Naive thymus-derived CD4-positive, alpha-beta T cell (primary cell): ENCODE measurements around the gene SMCR8. TPM values are rescaled to one million over a fixed set of nuclear protein-coding genes. Genes with fewer than 3 reads are reported as not detected.

ENCODE experiments used
- ATAC-seq: fragments of 150-1000 bp; cut with Tn5 transposase; 2 replicates; pipeline ENCODE4 v1.10.0; 2021; ENCODE audit warnings: mild to moderate bottlenecking, moderate library complexity
- CTCF ChIA-PET: fragments of 350-600 bp; sonication (Branson Sonifier 250); formaldehyde crosslinking; loops from one replicate; lab custom pipeline; 2021; ENCODE audit warnings: antibody characterized with exemption; lab: Charles Lee
- POLR2A ChIA-PET: fragments of 350-600 bp; sonication (Branson Sonifier 250); formaldehyde crosslinking; loops from one replicate; lab custom pipeline; 2021; ENCODE audit warnings: antibody characterized with exemption, inconsistent platforms; lab: Charles Lee
- DNase-seq, 9 donors: peaks; one replicate each; pipeline versions ENCODE4 v3.0.0 to v3.0.0-alpha.2; 2020 to 2022; ENCODE audit warnings: mixed read lengths in 1 of 9
- H3K27ac ChIP-seq: one replicate; pipeline ENCODE4 v1.7.0; 2013; ENCODE audit warnings: mild to moderate bottlenecking, low read depth, low read length, moderate library complexity
- H3K27me3 ChIP-seq, 2 donors: one replicate each; pipeline ENCODE4 v1.7.0; 2013; ENCODE audit warnings: low read length in 2 of 2, mild to moderate bottlenecking in 2 of 2, moderate library complexity in 2 of 2; ENCODE audit not compliant: control insufficient read depth in 2 of 2, insufficient read depth in 2 of 2
- H3K36me3 ChIP-seq, 3 experiments: 1 replicate in 2 of 3; 2 replicates in 1 of 3; pipeline ENCODE4 v1.7.0; 2013; ENCODE audit warnings: low read length in 3 of 3, mild to moderate bottlenecking in 3 of 3, moderate library complexity in 1 of 3; ENCODE audit not compliant: insufficient read depth in 3 of 3, control insufficient read depth in 2 of 3
- H3K4me1 ChIP-seq, 2 donors: one replicate each; pipeline ENCODE4 v1.7.0; 2013; ENCODE audit warnings: low read length in 2 of 2, mild to moderate bottlenecking in 2 of 2, moderate library complexity in 1 of 2; ENCODE audit not compliant: control insufficient read depth in 2 of 2, insufficient read depth in 2 of 2
- H3K4me3 ChIP-seq: 2 replicates; pipeline ENCODE4 v1.7.0; 2013; ENCODE audit warnings: mild to moderate bottlenecking, low read length
- H3K9me3 ChIP-seq, 3 experiments: 1 replicate in 2 of 3; 2 replicates in 1 of 3; pipeline ENCODE4 v1.7.0; 2013; ENCODE audit warnings: low read length in 3 of 3; ENCODE audit not compliant: control insufficient read depth in 2 of 3
- H3K27ac Mint-ChIP-seq, 9 donors: one replicate each; pipeline ENCODE4 v1.8.0; 2020 to 2022; ENCODE audit warnings: mixed read lengths in 9 of 9, mild to moderate bottlenecking in 8 of 9, moderate library complexity in 5 of 9, inconsistent platforms in 2 of 9
- H3K27me3 Mint-ChIP-seq, 5 donors: one replicate each; pipeline ENCODE4 v1.8.0; 2021 to 2022; ENCODE audit warnings: mixed read lengths in 5 of 5, mild to moderate bottlenecking in 1 of 5
- H3K36me3 Mint-ChIP-seq, 5 donors: one replicate each; pipeline ENCODE4 v1.8.0; 2020 to 2022; ENCODE audit warnings: mixed read lengths in 5 of 5, mild to moderate bottlenecking in 3 of 5, inconsistent platforms in 1 of 5
- H3K4me1 Mint-ChIP-seq, 7 donors: one replicate each; pipeline ENCODE4 v1.8.0; 2020 to 2022; ENCODE audit warnings: mixed read lengths in 7 of 7, mild to moderate bottlenecking in 3 of 7, inconsistent platforms in 1 of 7
- H3K4me3 Mint-ChIP-seq, 10 donors: one replicate each; pipeline ENCODE4 v1.8.0; 2020 to 2022; ENCODE audit warnings: mild to moderate bottlenecking in 10 of 10, mixed read lengths in 10 of 10, moderate library complexity in 6 of 10, inconsistent platforms in 2 of 10
- H3K9me3 Mint-ChIP-seq, 11 donors: one replicate each; pipeline ENCODE4 v1.8.0; 2020 to 2022; ENCODE audit warnings: mixed read lengths in 11 of 11, mild to moderate bottlenecking in 4 of 11, inconsistent platforms in 1 of 11, moderate library complexity in 1 of 11
- intact Hi-C, 2 donors: fragments of 100-400 bp; cut with micrococcal nuclease; formaldehyde crosslinking; loops; one replicate each; pipeline ENCODE4 v1.15.1; 2023
- polyA plus RNA-seq, 2 donors: library from polyadenylated mRNA; unstranded; fragments of 300-500 nt; fragmentation: Illumina TruSeq; gene quantifications; one replicate each; pipeline ENCODE4 v1.2.3, GENCODE V29; 2021
- total RNA-seq, 6 experiments: library from RNA in 5 of 6; stranded (reverse) in 5 of 6; gene quantifications; 1 replicate in 5 of 6; 2 replicates in 1 of 6; pipeline ENCODE4 v1.2.3 and lab custom pipeline; 2021 to 2026

SMCR8 gene
- total and polyA plus RNA-seq, 7 experiments from 2014 or later, result 5.2 to 61.7 (median 41.7) TPM

DNA sequence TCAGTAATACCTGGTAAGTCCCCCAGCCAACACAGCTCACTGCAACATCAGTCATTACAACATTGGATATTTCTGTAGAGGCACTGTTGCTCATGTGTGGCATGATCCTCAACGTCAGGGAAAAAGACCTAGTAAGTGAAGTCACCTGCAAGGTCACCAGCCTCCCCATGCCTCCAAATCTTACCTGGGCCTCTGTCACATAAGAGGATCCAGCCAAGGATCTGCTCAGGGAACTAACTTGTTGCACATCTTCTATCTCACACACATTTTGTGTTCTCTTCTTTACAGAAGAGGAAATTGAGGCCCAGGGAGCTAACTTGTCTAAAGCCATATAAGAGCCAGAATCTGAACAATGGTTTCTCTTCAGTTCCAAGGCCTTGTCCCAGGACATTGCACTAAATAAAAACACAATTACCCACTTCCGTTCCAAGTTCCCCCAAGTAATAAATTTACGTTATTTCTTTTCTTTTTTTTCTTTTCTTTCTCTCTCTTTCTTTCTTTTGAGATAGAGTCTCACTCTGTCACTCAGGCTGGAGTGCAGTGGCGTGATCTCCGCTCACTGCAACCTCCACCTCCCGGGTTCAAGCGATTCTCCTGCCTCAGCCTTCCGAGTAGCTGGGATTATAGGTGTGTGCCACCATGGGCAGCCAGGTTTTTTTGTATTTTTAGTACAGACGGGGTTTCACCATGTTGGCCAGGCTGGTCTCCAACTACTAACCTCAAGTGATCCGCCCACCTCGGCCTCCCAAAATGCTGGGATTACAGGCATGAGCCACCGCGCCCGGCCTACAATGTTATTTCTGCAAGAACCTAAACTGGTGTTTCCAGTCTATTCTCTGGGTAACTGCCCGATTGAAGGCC, 47.0 kb downstream of the SMCR8 start:
- H3K27ac Mint-ChIP-seq, result peak overlapping the region in 8 of 9 donors; percentile 20 to 86 (median 74)
- H3K27me3 ChIP-seq, result no peaks in the 10 kb centered on the region
- H3K27me3 Mint-ChIP-seq, result no peaks in the 10 kb centered on the region
- ATAC-seq (no peak), DNase-seq (no peak)
- H3K36me3 Mint-ChIP-seq, result no peaks in the 10 kb centered on the region
- peak overlapping the region; percentile 85 to 96 (median 92) for H3K4me3 Mint-ChIP-seq
- intact Hi-C loops, result loop anchor here (2.0 to 5.0 kb wide), 3 partner anchors 45 to 101 kb away; partner anchors contain the start of genes SMCR8 (in 2 of the 2), MIEF2 (in 1 of the 2) and TOP3A (in 1 of the 2)
- no peaks in the 10 kb centered on the region for H3K9me3 ChIP-seq
- H3K27ac ChIP-seq, result peak overlapping the region; percentile 65
- H3K4me1 ChIP-seq, result peaks cover 8 to 9% of the 10 kb centered on the region in 2 donors
- CTCF ChIA-PET, result interaction anchor here (1.1 kb wide), 1 partner anchor 47 kb away, joined by 4 read pairs; the partner anchor contains the start of genes SMCR8 and TOP3A
- POLR2A ChIA-PET, result interaction anchor here (0.6 to 1.1 kb wide), 3 partner anchors 14 to 47 kb away, joined by 3 to 5 read pairs (median 3); partner anchors contain the start of genes SMCR8 and TOP3A
- H3K4me1 Mint-ChIP-seq, result peaks cover 10 to 27% (median 18%) of the 10 kb centered on the region in 7 donors
- H3K4me3 ChIP-seq, result peak overlapping the region; percentile 83
- H3K9me3 Mint-ChIP-seq, result no peaks in the 10 kb centered on the region
- H3K36me3 ChIP-seq, result no peaks in the 10 kb centered on the region

DNA sequence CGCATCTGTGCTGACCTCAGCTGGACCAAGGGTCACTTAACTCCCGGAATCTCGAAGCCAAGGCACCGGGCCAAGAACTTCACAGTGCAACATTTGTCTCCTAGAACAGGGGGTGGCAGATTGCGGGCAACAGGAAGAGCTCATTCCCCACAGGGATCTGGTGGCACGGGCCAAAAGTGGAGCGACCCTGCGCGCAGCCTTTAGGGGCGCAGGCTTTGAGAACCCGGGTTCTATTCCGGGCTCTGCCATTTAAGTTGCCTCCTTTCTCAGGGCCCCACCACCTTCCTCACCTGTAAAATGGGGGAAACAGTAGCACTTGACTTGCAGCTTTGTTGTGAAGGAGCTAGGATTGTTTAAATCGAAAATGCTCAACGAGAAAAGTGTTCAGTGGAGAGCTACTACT, 47.6 kb downstream of the SMCR8 start:
- peak overlapping the region in 7 of 9 donors; percentile 40 to 86 (median 77) for H3K27ac Mint-ChIP-seq
- Histone ChIP-seq H3K4me1 (peaks cover 8 to 9% of the 10 kb centered on the region in 2 donors), H3K9me3 (no peaks in the 10 kb centered on the region), H3K27ac (peak overlapping the region; percentile 65), H3K27me3 (no peaks in the 10 kb centered on the region), H3K36me3 (no peaks in the 10 kb centered on the region), H3K4me3 (peak overlapping the region; percentile 83)
- DNase-seq (peak in 3 of 9 donors; percentile 8 to 18 (median 16)), ATAC-seq (no peak)
- intact Hi-C loops, result loop anchor here (2.0 to 5.0 kb wide), 3 partner anchors 45 to 102 kb away; partner anchors contain the start of genes SMCR8 (in 2 of the 2), MIEF2 (in 1 of the 2) and TOP3A (in 1 of the 2)
- peak overlapping the region; percentile 85 to 96 (median 92) for H3K4me3 Mint-ChIP-seq
- H3K36me3 Mint-ChIP-seq, result no peaks in the 10 kb centered on the region
- H3K4me1 Mint-ChIP-seq, result peaks cover 10 to 27% (median 18%) of the 10 kb centered on the region in 7 donors
- ChIA-PET POLR2A (interaction anchor here (0.6 to 1.1 kb wide), 4 partner anchors 15 to 48 kb away, joined by 3 to 5 read pairs (median 3); partner anchors contain the start of genes SMCR8 and TOP3A), CTCF (interaction anchor here (1.1 kb wide), 1 partner anchor 48 kb away, joined by 4 read pairs; the partner anchor contains the start of genes SMCR8 and TOP3A)
- no peaks in the 10 kb centered on the region for H3K27me3 Mint-ChIP-seq
- no peaks in the 10 kb centered on the region for H3K9me3 Mint-ChIP-seq

DNA sequence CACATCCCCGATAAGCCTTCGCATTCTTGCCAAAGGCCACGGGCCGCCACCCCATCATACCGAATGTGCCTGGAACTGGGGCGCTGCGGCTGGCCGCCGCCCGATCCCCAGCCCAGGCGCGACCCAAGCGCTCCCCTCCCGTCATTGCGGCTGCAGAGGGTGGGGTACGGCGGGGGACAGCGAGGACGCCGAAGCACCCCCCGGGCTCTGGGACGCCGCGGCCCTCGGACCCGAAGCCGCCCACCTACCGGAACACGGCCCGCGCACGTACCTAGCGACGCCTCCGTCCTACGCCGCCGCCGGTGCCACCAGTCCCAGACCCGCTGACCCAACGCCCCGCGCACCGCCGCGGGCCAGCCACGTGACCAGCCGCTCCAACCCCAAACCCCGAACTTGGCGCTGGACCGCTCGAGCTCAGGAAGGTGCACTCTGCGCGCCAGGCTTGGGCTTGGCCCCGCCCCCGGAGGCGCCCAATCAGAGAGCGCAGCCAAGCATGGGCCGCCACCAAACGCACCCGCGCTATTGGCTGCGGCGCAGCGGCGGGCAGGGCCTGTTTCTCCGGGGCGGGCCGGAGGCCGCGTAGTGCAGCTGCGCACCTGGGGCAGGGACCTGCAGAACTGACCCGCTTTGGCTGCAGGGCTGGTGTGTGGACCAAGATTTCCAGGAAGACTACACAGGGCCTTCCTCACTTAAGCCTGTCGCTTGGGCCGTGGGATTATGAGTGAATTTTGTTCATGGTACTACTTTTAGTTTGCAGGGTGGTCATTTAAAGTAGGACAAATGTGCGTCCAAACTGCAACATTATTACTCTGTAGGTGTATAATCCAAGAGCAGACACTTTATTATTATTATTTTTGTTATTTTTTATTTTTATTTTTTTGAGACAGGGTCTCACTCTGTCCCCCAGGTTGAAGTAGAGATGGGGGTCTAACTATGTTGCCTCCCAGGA, 48.3 kb downstream of the SMCR8 start, which contains the start of gene SHMT1:
SHMT1 (minus strand) TSS at position 450 of the 949 bp plus-strand sequence. CDS start 7,569 bp downstream, outside the sequence.
- no peaks in the 10 kb centered on the region for H3K36me3 ChIP-seq
- peak within 1 kb of the TSS; percentile 85 to 96 (median 92) for H3K4me3 Mint-ChIP-seq
- peak within 1 kb of the TSS; percentile 65 for H3K27ac ChIP-seq
- intact Hi-C loops, result loop anchor here (2.0 to 5.0 kb wide), 3 partner anchors 46 to 103 kb away; partner anchors contain the start of genes SMCR8 (in 2 of the 2), MIEF2 (in 1 of the 2) and TOP3A (in 1 of the 2)
- H3K27me3 Mint-ChIP-seq, result peaks cover 0 to 1% (median 0%) of the 10 kb centered on the region in 5 donors
- peak within 1 kb of the TSS; percentile 44 to 87 (median 81) for H3K27ac Mint-ChIP-seq
- peak; percentile 83 to 95 (median 88) for DNase-seq
- CTCF ChIA-PET, result interaction anchor here (1.1 kb wide), 1 partner anchor 48 kb away, joined by 4 read pairs; the partner anchor contains the start of genes SMCR8 and TOP3A
- POLR2A ChIA-PET, result interaction anchor here (0.6 to 1.3 kb wide), 4 partner anchors 15 to 49 kb away, joined by 3 to 5 read pairs (median 3); partner anchors contain the start of genes SMCR8 and TOP3A
- no peaks in the 10 kb centered on the region for H3K9me3 ChIP-seq
- no peaks in the 10 kb centered on the region for H3K27me3 ChIP-seq
- peaks cover 8 to 9% of the 10 kb centered on the region in 2 donors for H3K4me1 ChIP-seq
- peak within 1 kb of the TSS; percentile 83 for H3K4me3 ChIP-seq
- H3K36me3 Mint-ChIP-seq, result no peaks in the 10 kb centered on the region
- peaks cover 0 to 2% (median 0%) of the 10 kb centered on the region in 11 donors for H3K9me3 Mint-ChIP-seq
- H3K4me1 Mint-ChIP-seq, result peaks cover 10 to 27% (median 18%) of the 10 kb centered on the region in 7 donors
- peak; percentile 100 for ATAC-seq

DNA sequence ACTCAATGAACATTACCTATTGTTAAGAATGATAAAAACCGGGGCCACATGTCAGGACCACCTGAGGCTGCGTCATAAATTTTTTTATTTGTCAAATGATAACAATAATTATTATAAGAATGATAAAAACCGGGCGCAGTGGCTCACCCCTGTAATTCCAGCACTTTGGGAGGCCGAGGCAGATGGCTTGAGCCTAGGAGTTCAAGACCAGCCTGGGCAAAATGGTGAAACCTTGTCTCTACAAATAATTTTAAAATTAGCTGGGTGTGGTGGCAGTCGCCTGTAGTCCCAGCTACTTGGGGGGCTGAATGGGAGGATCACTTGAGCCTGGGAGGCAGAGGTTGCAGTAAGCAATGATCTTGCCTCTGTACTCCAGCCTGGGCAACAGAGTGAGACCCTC, 49.1 kb downstream of the SMCR8 start:
- Histone ChIP-seq H3K9me3 (no peaks in the 10 kb centered on the region), H3K36me3 (no peaks in the 10 kb centered on the region), H3K27ac (no peak overlapping the region), H3K4me3 (no peak overlapping the region), H3K4me1 (peaks cover 8 to 9% of the 10 kb centered on the region in 2 donors), H3K27me3 (no peaks in the 10 kb centered on the region)
- Mint-ChIP-seq H3K27me3 (peaks cover 0 to 3% (median 0%) of the 10 kb centered on the region in 5 donors), H3K4me1 (peaks cover 10 to 27% (median 18%) of the 10 kb centered on the region in 7 donors), H3K4me3 (peak overlapping the region in 2 of 10 donors; percentile 18 to 38), H3K36me3 (no peaks in the 10 kb centered on the region), H3K27ac (no peak overlapping the region), H3K9me3 (peaks cover 0 to 2% (median 0%) of the 10 kb centered on the region in 11 donors)
- ATAC-seq (no peak), DNase-seq (no peak)
- CTCF ChIA-PET, result no interaction called here
- intact Hi-C loops, result loop anchor here in 1 of 2 donors (5.0 kb wide), 1 partner anchor 47 kb away; the partner anchor contains the start of gene SMCR8
- POLR2A ChIA-PET, result interaction anchor here (1.3 kb wide), 1 partner anchor 49 kb away, joined by 3 read pairs; the partner anchor contains the start of genes SMCR8 and TOP3A

DNA sequence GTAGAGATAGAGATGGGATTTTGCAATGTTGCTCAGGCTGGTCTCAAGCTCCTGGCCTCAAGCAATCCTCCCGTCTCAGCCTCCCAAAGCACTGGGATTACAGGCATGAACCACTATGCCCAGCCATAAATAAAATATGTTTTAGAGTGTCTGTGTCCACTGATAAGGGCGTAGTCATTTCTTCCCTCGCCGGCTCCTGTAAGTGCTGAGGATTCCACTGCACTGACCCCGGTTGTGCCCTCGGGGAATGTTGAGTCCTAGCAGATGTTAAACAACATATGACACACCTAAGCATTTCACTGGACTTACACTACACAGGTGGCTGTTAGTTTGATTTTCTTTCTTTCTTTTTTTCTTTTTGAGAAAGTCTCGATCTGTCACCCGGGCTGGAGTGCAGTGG, 53.9 kb downstream of the SMCR8 start:
- ATAC-seq, result no peak
- no peak for DNase-seq
- H3K4me3 Mint-ChIP-seq, result no peak overlapping the region
- Histone ChIP-seq H3K27me3 (no peaks in the 10 kb centered on the region), H3K4me3 (no peak overlapping the region), H3K36me3 (no peaks in the 10 kb centered on the region), H3K9me3 (no peaks in the 10 kb centered on the region), H3K27ac (no peak overlapping the region), H3K4me1 (no peaks in the 10 kb centered on the region)
- H3K36me3 Mint-ChIP-seq, result no peaks in the 10 kb centered on the region
- H3K4me1 Mint-ChIP-seq, result peaks cover 0 to 4% (median 0%) of the 10 kb centered on the region in 7 donors
- ChIA-PET CTCF (no interaction called here), POLR2A (no interaction called here)
- intact Hi-C loops, result no loop called here
- peaks cover 0 to 26% (median 11%) of the 10 kb centered on the region in 5 donors for H3K27me3 Mint-ChIP-seq
- H3K27ac Mint-ChIP-seq, result no peak overlapping the region
- H3K9me3 Mint-ChIP-seq, result peaks cover 0 to 2% (median 0%) of the 10 kb centered on the region in 11 donors
